ENCODE measurements around the gene LUZP2. TPM values are rescaled to one million over a fixed set of nuclear protein-coding genes. Genes with fewer than 3 reads are reported as not detected.

Gene LUZP2
- polyA plus RNA-seq, result not detected

DNA sequence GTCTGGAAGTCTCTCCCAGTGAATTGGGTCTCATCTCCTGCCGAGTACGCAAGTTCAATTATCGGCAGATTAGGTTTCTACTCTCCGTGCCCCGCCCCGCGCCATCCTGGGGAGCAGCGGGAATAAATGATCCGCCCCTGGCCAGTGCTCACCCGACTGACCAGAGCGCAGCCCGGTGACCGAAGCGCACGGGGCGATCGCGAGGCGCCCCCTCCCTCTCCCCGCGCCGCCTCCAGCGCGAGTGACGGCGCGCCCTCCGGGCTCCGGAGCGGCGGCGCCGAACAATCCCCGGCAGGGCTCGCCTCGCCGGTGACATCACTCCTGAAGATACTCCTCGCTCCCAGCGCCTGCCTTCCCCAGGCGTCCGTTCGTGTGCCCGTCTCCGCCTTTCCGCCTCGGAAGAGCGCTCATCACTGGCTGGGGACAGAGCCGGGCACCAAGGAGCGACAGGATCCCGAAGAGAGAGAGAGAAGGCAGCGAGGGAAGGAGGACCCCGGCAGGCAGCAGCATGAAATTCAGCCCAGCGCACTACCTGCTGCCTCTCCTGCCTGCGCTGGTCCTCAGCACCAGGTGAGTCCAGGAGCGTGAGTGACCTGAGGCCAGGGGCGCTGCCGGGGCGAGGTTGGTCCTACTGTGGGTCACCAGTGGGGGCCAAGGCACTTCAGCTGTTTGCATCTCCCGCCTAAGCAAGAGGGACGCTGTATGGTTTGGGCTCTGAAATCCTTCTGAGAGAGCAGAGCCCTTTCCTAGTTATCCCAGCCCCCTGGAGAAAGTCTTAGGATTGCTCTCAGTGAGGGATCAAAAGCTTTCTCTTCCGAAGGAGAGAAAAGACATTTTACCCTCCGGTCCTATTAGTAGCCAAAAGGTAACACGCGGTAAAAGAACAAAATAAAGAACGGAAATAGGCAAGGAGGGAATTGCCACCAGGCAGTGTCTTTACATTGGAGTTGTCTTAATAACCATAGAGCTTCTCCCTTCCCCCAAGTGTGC lies at the start of gene LUZP2:
Gene LUZP2 (plus strand): TSS at position 318 of the 990 bp plus-strand sequence.
- peaks cover 0 to 11% (median 0%) of the 10 kb centered on the region in 3 donors for H3K9me3 Mint-ChIP-seq
- no peaks in the 10 kb centered on the region for H3K4me1 Mint-ChIP-seq
- H3K27me3 Mint-ChIP-seq, result peaks cover 2% of the 10 kb centered on the region
- no peaks in the 10 kb centered on the region for H3K36me3 Mint-ChIP-seq
- H3K4me3 Mint-ChIP-seq, result no peak within 1 kb of the TSS
- no peak within 1 kb of the TSS for H3K27ac Mint-ChIP-seq

DNA sequence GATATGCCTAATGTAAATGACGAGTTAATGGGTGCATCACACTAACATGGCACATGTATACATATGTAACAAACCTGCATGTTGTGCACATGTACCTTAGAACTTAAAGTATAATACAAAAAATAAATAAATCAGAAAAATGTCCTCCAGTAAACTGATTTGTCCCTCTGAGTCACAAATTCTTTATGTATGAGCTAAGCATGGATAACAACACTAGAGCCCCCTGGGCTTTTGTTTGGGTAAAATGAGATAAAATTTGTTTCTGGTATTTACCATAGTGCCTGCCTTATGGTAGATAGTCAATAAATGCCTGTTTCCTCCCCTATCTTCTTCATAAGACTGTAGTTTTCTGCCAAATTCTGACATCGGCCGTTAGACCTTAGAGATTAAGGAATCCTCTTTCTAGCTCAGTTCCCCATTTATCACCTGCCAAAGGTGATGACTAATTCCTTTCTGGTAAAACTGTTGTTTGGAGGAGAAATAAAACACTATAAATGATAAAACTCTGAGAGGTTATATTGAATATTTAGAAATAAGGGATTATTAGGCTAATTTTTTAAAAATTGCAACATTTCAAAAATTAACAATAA lies 43.6 kb upstream of the LUZP2 start:
- Mint-ChIP-seq H3K4me1 (no peaks in the 10 kb centered on the region), H3K36me3 (no peaks in the 10 kb centered on the region), H3K27me3 (no peaks in the 10 kb centered on the region), H3K27ac (no peak overlapping the region), H3K9me3 (peaks cover 3 to 6% (median 6%) of the 10 kb centered on the region in 3 donors), H3K4me3 (no peak overlapping the region)

DNA sequence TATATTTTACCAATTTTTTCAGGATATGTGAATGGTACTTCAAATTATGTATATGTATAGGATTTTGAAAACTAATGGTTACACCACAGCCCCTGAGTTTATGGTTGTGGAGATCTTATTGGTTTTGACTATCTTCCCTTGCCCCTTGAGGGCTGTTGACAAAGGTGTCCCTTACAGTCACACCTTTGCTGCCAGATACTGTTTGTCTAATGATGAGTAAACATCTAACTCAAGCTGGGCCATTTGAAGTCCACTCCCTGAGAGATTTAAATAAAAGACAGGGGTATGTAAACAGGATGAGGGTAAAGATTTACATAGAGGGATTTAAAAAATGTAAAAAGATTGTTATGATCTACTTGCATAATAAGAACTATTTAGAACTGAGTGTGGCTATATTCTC lies 38.9 kb upstream of the LUZP2 start:
- Mint-ChIP-seq H3K4me3 (no peak overlapping the region), H3K4me1 (peaks cover 0 to 2% (median 0%) of the 10 kb centered on the region in 3 donors), H3K36me3 (no peaks in the 10 kb centered on the region), H3K27me3 (no peaks in the 10 kb centered on the region), H3K27ac (no peak overlapping the region), H3K9me3 (peaks cover 4 to 15% (median 6%) of the 10 kb centered on the region in 3 donors)

DNA sequence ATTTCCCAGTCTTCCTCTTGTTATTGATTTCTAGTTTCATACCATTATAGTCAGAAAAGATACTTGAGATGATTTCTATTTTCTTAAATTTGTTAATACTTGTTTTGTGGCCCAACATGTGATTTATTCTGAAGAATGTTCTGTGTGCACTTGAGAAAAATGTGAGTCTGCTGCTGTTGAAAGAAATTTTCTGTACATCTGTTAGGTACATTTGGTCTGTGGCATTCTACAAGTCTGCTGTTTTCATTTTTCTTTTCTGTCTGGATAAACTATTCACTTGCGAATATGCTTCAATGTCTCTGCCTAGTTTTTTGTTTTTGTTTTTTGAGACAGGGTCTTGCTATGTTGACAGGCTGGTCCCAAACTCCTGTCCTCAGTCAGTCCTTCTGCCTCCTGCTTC lies 26.4 kb upstream of the LUZP2 start:
- Mint-ChIP-seq H3K4me1 (no peaks in the 10 kb centered on the region), H3K27me3 (no peaks in the 10 kb centered on the region), H3K9me3 (peaks cover 0 to 20% (median 4%) of the 10 kb centered on the region in 3 donors), H3K4me3 (no peak overlapping the region), H3K27ac (no peak overlapping the region), H3K36me3 (no peaks in the 10 kb centered on the region)

DNA sequence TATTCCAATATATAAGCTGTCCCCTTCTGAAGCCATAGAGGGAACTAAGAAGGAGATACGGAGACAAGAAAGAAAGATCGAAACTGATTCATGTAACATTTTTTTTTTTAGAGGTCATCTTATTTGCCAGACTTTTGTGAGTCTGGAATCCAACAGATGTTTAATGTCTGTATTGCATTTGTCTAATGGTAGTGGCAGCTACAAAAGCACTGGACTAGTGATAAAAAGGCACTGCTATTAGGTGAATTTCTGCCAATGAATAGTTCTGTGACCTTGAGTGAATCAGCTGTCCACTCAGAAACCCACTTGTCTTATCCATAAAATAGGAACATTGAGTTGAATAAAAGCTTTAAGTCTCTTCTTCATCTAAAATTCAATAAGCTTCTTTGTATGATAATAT lies 25.8 kb upstream of the LUZP2 start:
- Mint-ChIP-seq H3K27me3 (no peaks in the 10 kb centered on the region), H3K27ac (no peak overlapping the region), H3K9me3 (peaks cover 2 to 26% (median 8%) of the 10 kb centered on the region in 3 donors)

DNA sequence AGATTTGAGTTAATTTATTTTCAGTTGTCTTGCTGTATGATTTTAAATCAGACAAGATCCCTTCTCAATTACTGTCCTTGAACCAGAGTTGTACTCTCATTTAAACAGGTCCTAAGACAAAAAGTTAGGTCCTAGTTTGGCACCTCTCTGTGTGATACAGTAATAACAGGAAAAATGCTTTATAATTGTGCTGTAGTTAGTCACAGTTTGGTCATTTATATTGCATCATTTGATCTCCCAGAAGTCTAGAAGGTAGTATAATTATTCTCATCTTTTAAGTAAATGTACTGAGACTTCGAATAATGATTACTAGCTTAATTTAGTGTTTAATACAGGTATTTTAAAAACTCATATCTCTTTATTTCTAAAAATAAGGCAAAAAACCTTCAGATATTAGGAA lies 18.1 kb upstream of the LUZP2 start:
- H3K4me3 Mint-ChIP-seq, result no peak overlapping the region
- no peaks in the 10 kb centered on the region for H3K27me3 Mint-ChIP-seq
- no peaks in the 10 kb centered on the region for H3K4me1 Mint-ChIP-seq
- peaks cover 3 to 19% (median 9%) of the 10 kb centered on the region in 3 donors for H3K9me3 Mint-ChIP-seq
- no peak overlapping the region for H3K27ac Mint-ChIP-seq
- H3K36me3 Mint-ChIP-seq, result no peaks in the 10 kb centered on the region

More for the DNA sequence above, 25.8 kb upstream of the LUZP2 start:
- Mint-ChIP-seq H3K4me3 (no peak overlapping the region), H3K4me1 (no peaks in the 10 kb centered on the region), H3K36me3 (no peaks in the 10 kb centered on the region)

DNA sequence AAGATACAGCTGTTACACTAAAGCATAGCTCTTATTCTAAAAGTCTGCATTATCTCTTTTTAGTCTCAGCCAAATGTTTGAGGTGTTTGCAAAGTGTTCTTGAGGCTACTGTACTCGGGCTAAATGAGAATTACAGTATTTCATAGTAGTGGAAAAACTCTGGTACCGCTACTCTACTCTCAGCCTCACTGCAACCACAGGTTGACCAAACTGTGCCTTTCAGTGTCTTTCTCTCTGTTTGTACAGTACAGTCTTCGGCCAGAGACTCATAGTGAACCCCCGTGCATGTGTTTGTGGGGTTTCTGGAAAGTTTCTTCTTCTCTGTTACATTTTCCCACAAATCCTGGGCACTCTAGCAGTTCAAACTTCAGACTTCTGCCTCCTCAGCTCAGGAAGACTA lies 7.4 kb upstream of the LUZP2 start:
- Mint-ChIP-seq H3K9me3 (peaks cover 0 to 5% (median 2%) of the 10 kb centered on the region in 3 donors), H3K27me3 (no peaks in the 10 kb centered on the region), H3K4me1 (no peaks in the 10 kb centered on the region), H3K27ac (no peak overlapping the region), H3K4me3 (no peak overlapping the region), H3K36me3 (no peaks in the 10 kb centered on the region)

DNA sequence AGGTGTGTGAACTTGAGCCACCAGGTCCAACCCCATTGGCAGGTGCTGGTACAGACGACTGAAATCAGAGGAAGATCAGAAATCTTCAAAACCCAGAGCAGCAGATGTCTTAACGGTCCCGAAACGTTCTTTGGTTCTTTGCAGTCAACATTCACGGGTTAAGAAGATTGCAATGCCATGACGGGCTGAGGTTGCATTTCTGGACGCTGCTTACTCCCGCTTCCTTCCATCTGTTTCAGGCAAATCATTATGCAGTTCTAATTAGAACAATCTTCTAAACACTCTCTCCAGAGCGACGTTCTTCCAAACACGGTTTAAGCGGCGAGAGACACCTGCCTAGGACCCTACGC lies 492 bp upstream of the LUZP2 start:
- Mint-ChIP-seq H3K36me3 (no peaks in the 10 kb centered on the region), H3K4me1 (no peaks in the 10 kb centered on the region), H3K27ac (no peak overlapping the region), H3K9me3 (peaks cover 0 to 11% (median 0%) of the 10 kb centered on the region in 3 donors), H3K4me3 (no peak overlapping the region), H3K27me3 (peaks cover 2% of the 10 kb centered on the region)

DNA sequence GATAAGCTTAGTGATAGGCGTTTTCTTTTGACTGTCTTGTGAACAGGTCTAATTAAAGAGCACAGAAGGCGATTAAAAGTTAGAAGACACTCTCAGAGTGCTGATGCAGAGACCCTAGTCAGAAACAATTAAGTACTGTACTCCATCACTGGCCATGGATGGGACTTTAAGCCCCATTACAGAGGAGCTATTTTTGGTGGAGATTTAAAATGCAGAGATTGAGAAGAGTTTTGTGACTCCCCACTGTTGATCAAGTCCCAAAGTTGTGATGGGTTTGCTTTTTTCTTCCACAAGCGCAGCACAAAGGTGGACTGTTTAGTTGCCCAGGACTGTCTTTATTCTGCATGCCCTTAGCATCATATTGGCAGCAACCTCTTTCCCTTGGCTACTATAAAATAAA lies 978 bp downstream of the LUZP2 start:
- no peak overlapping the region for H3K27ac Mint-ChIP-seq
- no peak overlapping the region for H3K4me3 Mint-ChIP-seq
- peaks cover 0 to 11% (median 0%) of the 10 kb centered on the region in 3 donors for H3K9me3 Mint-ChIP-seq
- no peaks in the 10 kb centered on the region for H3K4me1 Mint-ChIP-seq
- no peaks in the 10 kb centered on the region for H3K36me3 Mint-ChIP-seq
- H3K27me3 Mint-ChIP-seq, result peaks cover 2% of the 10 kb centered on the region

DNA sequence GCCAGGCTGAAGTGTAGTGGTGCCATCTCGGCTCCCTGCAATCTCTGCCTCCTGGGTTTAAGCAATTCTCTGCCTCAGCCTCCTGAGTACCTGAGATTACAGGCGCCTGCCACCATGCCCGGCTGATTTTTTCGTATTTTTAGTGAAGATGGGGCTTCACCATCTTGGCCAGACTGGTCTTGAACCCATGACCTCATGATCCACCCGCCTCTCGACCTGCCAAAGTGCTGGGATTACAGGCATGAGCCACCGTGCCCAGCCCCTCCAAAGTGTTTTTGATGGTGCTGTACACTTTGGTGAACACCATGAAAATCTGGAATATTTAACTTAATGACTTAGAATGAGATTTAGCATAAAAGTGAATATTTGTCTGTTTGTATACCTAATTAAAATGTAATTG lies 5.6 kb downstream of the LUZP2 start:
- Mint-ChIP-seq H3K9me3 (peaks cover 0 to 7% (median 4%) of the 10 kb centered on the region in 3 donors), H3K36me3 (no peaks in the 10 kb centered on the region), H3K27ac (no peak overlapping the region), H3K27me3 (peaks cover under 1% of the 10 kb centered on the region), H3K4me3 (no peak overlapping the region), H3K4me1 (no peaks in the 10 kb centered on the region)

DNA sequence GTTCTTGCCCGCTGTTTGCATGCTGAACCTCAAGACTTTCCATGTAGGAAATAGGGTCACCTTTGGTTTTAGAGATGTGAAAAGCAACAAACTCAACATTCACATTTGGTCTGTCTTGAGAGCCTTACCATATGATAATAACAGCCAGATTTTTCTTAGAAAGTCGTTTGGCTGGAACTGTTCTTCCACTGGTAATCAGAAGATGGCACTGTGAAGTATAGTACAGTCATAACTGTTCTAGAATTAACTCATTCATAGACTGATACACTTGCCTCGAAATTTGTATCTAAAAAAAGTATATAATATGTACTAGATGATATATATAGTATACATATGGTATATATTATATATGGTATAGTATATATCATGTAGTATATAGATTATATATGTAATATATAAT lies 12.3 kb downstream of the LUZP2 start:
- Mint-ChIP-seq H3K27me3 (no peaks in the 10 kb centered on the region), H3K4me3 (no peak overlapping the region), H3K4me1 (no peaks in the 10 kb centered on the region), H3K9me3 (peaks cover 0 to 5% (median 4%) of the 10 kb centered on the region in 3 donors), H3K36me3 (no peaks in the 10 kb centered on the region), H3K27ac (no peak overlapping the region)

DNA sequence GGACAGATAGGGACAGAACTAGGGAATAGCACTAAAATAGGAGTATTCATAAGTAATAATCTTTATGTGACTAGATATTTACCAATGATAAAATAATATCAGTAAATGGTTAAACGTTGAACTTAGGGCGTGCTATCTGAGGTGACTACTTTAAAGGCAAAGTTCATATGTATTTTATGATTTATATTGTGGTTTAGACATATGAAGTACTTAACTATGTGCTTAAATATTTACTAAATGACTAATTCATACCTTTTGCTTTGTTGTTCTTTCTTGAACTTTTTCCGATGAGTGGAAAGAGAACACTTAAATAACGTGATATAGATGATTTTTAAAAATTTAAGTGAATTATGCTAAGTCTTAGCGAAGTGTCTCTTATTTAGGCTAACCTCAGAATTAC lies 14.7 kb downstream of the LUZP2 start:
- H3K36me3 Mint-ChIP-seq, result no peaks in the 10 kb centered on the region
- no peaks in the 10 kb centered on the region for H3K4me1 Mint-ChIP-seq
- no peak overlapping the region for H3K4me3 Mint-ChIP-seq
- no peak overlapping the region for H3K27ac Mint-ChIP-seq
- no peaks in the 10 kb centered on the region for H3K27me3 Mint-ChIP-seq
- H3K9me3 Mint-ChIP-seq, result peaks cover 0 to 4% (median 3%) of the 10 kb centered on the region in 3 donors

DNA sequence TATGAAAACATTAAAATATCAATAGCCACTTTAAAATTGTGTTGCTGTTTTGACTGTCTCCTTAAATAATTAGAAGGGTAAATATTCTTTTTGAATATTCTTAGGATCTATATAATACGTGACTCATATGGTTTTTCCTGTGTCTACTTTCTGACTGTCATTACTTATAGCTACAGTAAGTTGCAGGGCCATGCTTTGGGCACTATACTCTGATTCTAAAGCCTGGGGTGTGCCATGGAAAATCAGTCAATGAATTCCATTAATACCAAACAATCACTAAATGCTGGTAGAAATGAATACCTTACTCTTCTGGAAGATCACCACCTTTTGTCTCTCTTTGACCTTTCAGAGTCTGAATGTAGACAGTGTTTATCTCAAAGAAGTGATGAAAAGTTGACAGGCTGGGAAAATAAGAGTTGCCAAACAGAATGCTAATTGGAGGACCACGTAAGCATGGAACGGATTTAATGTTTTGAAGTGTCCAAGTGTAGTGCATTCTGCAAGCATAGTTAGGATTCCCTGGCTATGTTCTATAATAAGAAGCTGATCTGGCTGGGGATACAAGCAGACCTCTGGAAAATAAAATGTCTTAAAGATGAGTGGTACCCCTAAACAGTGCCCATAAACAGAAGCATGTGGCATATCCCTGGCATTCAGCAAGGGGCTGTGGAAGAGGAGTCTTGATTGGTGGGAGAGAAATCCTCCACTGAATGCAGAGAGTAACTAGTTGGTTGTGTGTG lies 16.8 kb downstream of the LUZP2 start:
- Mint-ChIP-seq H3K4me3 (no peak overlapping the region), H3K27ac (no peak overlapping the region)

DNA sequence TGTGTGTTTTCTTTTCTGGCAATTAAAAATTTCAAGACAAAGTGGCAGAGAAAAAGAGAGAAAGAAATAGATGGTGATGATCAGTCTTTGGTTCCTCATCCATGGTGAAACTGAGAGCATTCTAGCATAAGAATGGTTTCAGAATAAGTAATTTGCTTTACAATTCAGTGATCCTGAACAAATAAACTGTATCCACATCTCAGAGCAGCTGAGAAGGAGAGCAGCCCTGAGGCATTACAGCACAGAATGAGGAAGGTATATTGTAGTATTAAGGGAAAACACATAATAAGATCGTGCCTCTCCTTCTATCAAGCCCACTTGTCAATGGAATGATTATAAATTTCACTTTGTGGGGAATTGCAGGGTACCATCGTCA lies 17.4 kb downstream of the LUZP2 start:
- Mint-ChIP-seq H3K4me3 (no peak overlapping the region), H3K27me3 (no peaks in the 10 kb centered on the region), H3K27ac (no peak overlapping the region), H3K36me3 (no peaks in the 10 kb centered on the region), H3K9me3 (peaks cover 0 to 4% (median 2%) of the 10 kb centered on the region in 3 donors), H3K4me1 (no peaks in the 10 kb centered on the region)

More for the DNA sequence above, 16.8 kb downstream of the LUZP2 start:
- Mint-ChIP-seq H3K36me3 (no peaks in the 10 kb centered on the region), H3K4me1 (no peaks in the 10 kb centered on the region), H3K27me3 (no peaks in the 10 kb centered on the region), H3K9me3 (peaks cover 0 to 4% (median 2%) of the 10 kb centered on the region in 3 donors)

DNA sequence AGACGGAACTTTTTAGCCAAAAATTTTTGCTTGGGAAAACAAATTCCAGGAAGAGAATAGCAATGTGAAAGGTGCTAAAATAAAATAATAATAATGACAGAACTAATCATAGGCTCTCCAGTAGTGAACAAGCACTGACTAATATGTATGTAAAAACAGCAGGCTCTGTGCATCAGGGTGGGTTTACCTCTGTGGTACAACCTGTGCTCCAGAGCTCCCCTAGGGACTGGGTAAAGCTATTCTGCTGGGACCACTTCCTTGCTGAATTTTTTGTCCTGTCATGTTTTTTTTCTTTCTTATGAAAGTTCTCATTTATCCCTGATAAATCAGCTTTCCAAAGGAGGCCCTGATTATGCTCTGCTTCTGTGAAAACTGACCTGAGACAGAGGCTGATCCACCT lies 18.8 kb downstream of the LUZP2 start:
- H3K27ac Mint-ChIP-seq, result no peak overlapping the region
- no peaks in the 10 kb centered on the region for H3K36me3 Mint-ChIP-seq
- H3K9me3 Mint-ChIP-seq, result peaks cover 0 to 4% (median 2%) of the 10 kb centered on the region in 3 donors
- no peaks in the 10 kb centered on the region for H3K27me3 Mint-ChIP-seq
- no peaks in the 10 kb centered on the region for H3K4me1 Mint-ChIP-seq
- no peak overlapping the region for H3K4me3 Mint-ChIP-seq

Data from IgD-negative memory B cell (primary cell).